GM23338 (cell line): ENCODE measurements around the gene IVD. TPM values are rescaled to one million over a fixed set of nuclear protein-coding genes. Genes with fewer than 3 reads are reported as not detected.

ENCODE experiments used
- ATAC-seq: fragments of 200-7000 bp; cut with Tn5 transposase; 3 replicates; pipeline ENCODE4 v1.9.1; 2020
- DNase-seq: peaks from one replicate; pipeline ENCODE4 v3.0.0-alpha.2; 2015; ENCODE audit warnings: low spot score
- H2AFZ ChIP-seq: fragments of 200-600 bp; sonication (generic); 2 replicates; pipeline ENCODE4 v1.8.0; 2016; ENCODE audit warnings: antibody characterized with exemption, mild to moderate bottlenecking, moderate library complexity
- H3F3A ChIP-seq: fragments of 200-600 bp; sonication (generic); replicated peaks from 2 replicates; pipeline ENCODE4 v1.8.0; 2017; ENCODE audit warnings: antibody characterized with exemption, mixed run types, low read depth
- H3K27ac ChIP-seq: fragments of 200-600 bp; sonication (generic); 2 replicates; pipeline ENCODE4 v1.6.1; 2016; ENCODE audit warnings: low read depth
- H3K27me3 ChIP-seq: fragments of 200-600 bp; sonication (generic); 2 replicates; pipeline ENCODE4 v1.8.0; 2016; ENCODE audit warnings: mild to moderate bottlenecking, mixed run types, moderate library complexity; ENCODE audit not compliant: insufficient read depth
- H3K36me3 ChIP-seq: fragments of 200-600 bp; sonication (generic); 2 replicates; pipeline ENCODE4 v1.8.0; 2016; ENCODE audit warnings: mild to moderate bottlenecking; ENCODE audit not compliant: insufficient read depth
- H3K4me1 ChIP-seq: fragments of 200-600 bp; sonication (generic); 2 replicates; pipeline ENCODE4 v1.8.0; 2016; ENCODE audit warnings: mild to moderate bottlenecking, moderate library complexity; ENCODE audit not compliant: insufficient read depth
- H3K4me2 ChIP-seq: fragments of 200-600 bp; sonication (generic); 2 replicates; pipeline ENCODE4 v1.7.1; 2017; ENCODE audit warnings: mixed run types
- H3K4me3 ChIP-seq: fragments of 200-600 bp; sonication (generic); 2 replicates; pipeline ENCODE4 v1.6.1; 2016; ENCODE audit warnings: mixed run types
- H3K79me2 ChIP-seq: fragments of 200-600 bp; sonication (generic); replicated peaks from 2 replicates; pipeline ENCODE4 v1.8.0; 2017; ENCODE audit warnings: mild to moderate bottlenecking; ENCODE audit not compliant: insufficient read depth
- H3K9me2 ChIP-seq: fragments of 200-600 bp; sonication (generic); 2 replicates; pipeline ENCODE4 v1.8.0; 2017; ENCODE audit not compliant: insufficient read depth
- H4K20me1 ChIP-seq: fragments of 200-600 bp; sonication (generic); replicated peaks from 2 replicates; pipeline ENCODE4 v1.8.0; 2017; ENCODE audit warnings: mild to moderate bottlenecking; ENCODE audit not compliant: insufficient read depth
- H3K27ac Mint-ChIP-seq: 2 replicates; pipeline ENCODE4 v1.8.0; 2020; ENCODE audit warnings: inconsistent platforms, mild to moderate bottlenecking, moderate library complexity, mixed read lengths
- H3K27me3 Mint-ChIP-seq: 3 replicates; pipeline ENCODE4 v1.8.0; 2022; ENCODE audit warnings: low read depth, mild to moderate bottlenecking, moderate library complexity, mixed read lengths, inconsistent platforms; ENCODE audit not compliant: insufficient read depth, poor library complexity
- H3K36me3 Mint-ChIP-seq: 3 replicates; pipeline ENCODE4 v1.8.0; 2021; ENCODE audit warnings: low read depth, mild to moderate bottlenecking, inconsistent platforms, moderate library complexity, mixed read lengths
- H3K4me1 Mint-ChIP-seq: 3 replicates; pipeline ENCODE4 v1.8.0; 2020; ENCODE audit warnings: mild to moderate bottlenecking, inconsistent platforms, mixed read lengths
- H3K4me3 Mint-ChIP-seq: 3 replicates; pipeline ENCODE4 v1.8.0; 2021; ENCODE audit warnings: moderate library complexity, mild to moderate bottlenecking, inconsistent platforms, mixed read lengths
- H3K9me3 Mint-ChIP-seq: 3 replicates; pipeline ENCODE4 v1.8.0; 2020; ENCODE audit warnings: moderate library complexity, mild to moderate bottlenecking, inconsistent platforms, mixed read lengths
- ETS1 ChIP-seq: IDR thresholded peaks from 2 replicates; pipeline ENCODE4 v1.6.1; 2016; ENCODE audit warnings: antibody characterized with exemption
- NANOG ChIP-seq: IDR thresholded peaks from 2 replicates; pipeline ENCODE4 v1.6.1; 2016; ENCODE audit warnings: antibody characterized with exemption, borderline replicate concordance
- REST ChIP-seq: IDR thresholded peaks from one replicate; pipeline ENCODE4 v1.6.1; 2018; ENCODE audit warnings: antibody characterized with exemption; ENCODE audit not compliant: unreplicated experiment
- ZNF114 ChIP-seq: fragments of 250-450 bp; sonication (Bioruptor Pico); IDR thresholded peaks from 2 replicates; pipeline ENCODE4 v1.5.0; 2020; ENCODE audit warnings: mild to moderate bottlenecking, moderate library complexity
- ZNF331 ChIP-seq: fragments of 250-450 bp; sonication (Bioruptor Pico); IDR thresholded peaks from 2 replicates; pipeline ENCODE4 v1.5.0; 2020; ENCODE audit warnings: low read depth, mild to moderate bottlenecking, moderate library complexity
- ZNF462 ChIP-seq: fragments of 250-450 bp; sonication (Bioruptor Pico); IDR thresholded peaks from 2 replicates; pipeline ENCODE4 v1.5.0; 2020; ENCODE audit warnings: mild to moderate bottlenecking, moderate library complexity
- polyA plus RNA-seq: library from polyadenylated mRNA; unstranded; fragments of >200 nt; fragmentation: Nextera tagmentation; extraction: Ambion mirVana; gene quantifications from 2 replicates; pipeline ENCODE4 v1.2.1, GENCODE V29; 2016
- total RNA-seq: library from RNA; depleted of rRNA; stranded (reverse); fragments of >200 nt; shearing (Covaris generic); gene quantifications from 2 replicates; pipeline ENCODE4 v1.2.3, GENCODE V29; 2014

Gene IVD
- total and polyA plus RNA-seq, 2 experiments from 2014 or later, result 54.1 to 75.4 TPM

DNA sequence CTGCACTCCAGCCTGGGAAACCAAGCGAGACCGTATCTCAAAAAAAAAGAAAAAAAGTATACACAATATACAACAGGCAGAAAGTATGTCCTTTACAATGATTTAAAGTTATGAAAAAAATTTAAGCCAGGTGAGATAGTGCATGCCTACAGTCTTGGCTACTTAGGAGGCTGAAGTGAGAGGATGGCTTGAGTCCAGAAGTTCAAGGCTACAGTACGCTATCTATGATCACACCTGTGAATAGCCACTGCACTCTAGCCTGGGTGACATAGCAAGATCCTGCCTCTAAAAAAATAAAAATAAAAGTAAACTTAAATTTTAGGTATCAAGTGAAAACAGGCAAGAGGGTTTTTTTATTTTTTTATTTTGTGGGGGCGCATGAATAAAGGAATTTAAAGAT lies 26.2 kb upstream of the IVD start (continued):
- TF ChIP-seq ZNF462, result no peak

DNA sequence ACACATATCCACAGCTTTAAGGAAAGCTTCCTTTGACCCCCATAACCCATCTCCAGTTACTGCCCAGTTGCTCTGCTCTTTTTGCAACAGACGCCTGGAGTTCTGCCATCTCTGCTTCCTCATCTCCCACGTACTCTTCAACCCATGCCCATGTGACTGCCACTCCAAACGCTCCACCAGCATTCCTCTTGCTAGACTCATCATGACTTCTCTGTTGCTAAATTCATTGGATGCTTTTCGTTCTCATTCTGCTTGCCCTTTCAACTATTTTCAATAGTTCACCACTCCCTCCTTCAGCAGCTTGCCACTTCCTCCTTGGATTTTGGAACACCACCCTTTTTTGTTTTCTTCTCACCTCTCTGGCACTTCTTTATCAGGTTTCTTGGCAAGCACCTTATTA lies 25.7 kb upstream of the IVD start:
- H3F3A ChIP-seq, result 0 out of 2 replicates have a peak, but pooled peaks cover under 1% of the 10 kb centered on the region
- H3K4me1 ChIP-seq, result peaks cover 9% of the 10 kb centered on the region
- no peak overlapping the region for H3K27ac Mint-ChIP-seq
- ATAC-seq (no peak), DNase-seq (no peak)
- H3K36me3 ChIP-seq, result peaks cover 1% of the 10 kb centered on the region; the same call in 1 of the 2 replicates
- H3K27ac ChIP-seq, result no peak overlapping the region
- H3K79me2 ChIP-seq, result peaks cover 17% of the 10 kb centered on the region
- peak overlapping the region; percentile 87; the same call in 1 of the 2 replicates for H2AFZ ChIP-seq
- H4K20me1 ChIP-seq, result peaks cover 8% of the 10 kb centered on the region
- peaks cover 19% of the 10 kb centered on the region for H3K4me1 Mint-ChIP-seq
- H3K27me3 Mint-ChIP-seq, result peaks cover 7% of the 10 kb centered on the region
- peaks cover 13% of the 10 kb centered on the region for H3K36me3 Mint-ChIP-seq
- H3K9me2 ChIP-seq, result no peaks in the 10 kb centered on the region
- H3K27me3 ChIP-seq, result no peaks in the 10 kb centered on the region
- H3K4me2 ChIP-seq, result no peak overlapping the region
- H3K9me3 Mint-ChIP-seq, result no peaks in the 10 kb centered on the region
- H3K4me3 ChIP-seq, result no peak overlapping the region
- no peak overlapping the region for H3K4me3 Mint-ChIP-seq
- no peak for TF ChIP-seq REST
- no peak for TF ChIP-seq ZNF114
- no peak for TF ChIP-seq ETS1
- TF ChIP-seq NANOG, result no peak
- TF ChIP-seq ZNF331 (CRISPR knock-in tag), result no peak
